TTC549 (cell line): ENCODE results near the gene ERVW-1.
"Not testable (repeated sequence)": the region's sequence is repeated elsewhere in the genome, so short reads cannot be mapped to it uniquely, and the experiment has no call there.

Experiments used
- FAIRE-seq: peaks from 2 replicates; lab custom pipeline; 2012; peaks lifted over from hg19 to GRCh38; lab: Jason Lieb, UNC

The ERVW-1 gene

GRCh38 chr7:92477681-92478080 is at the start of gene ERVW-1:
TSS of gene ERVW-1 (minus strand) at chr7:92477946. CDS start at chr7:92470381, 7,565 bp downstream.
- not testable (repeated sequence) for FAIRE-seq

- FAIRE-seq, result no peak
These were observed 45.4 kb upstream of the ERVW-1 start for GRCh38 chr7:92523110-92523509.

GRCh38 chr7:92520024-92520423 is 42.3 kb upstream of the ERVW-1 start:
- FAIRE-seq, result no peak

GRCh38 chr7:92517631-92518030 is 39.9 kb upstream of the ERVW-1 start:
- no peak for FAIRE-seq

- FAIRE-seq, result no peak
These were observed 35.6 kb upstream of the ERVW-1 start for GRCh38 chr7:92513167-92513902.

- no peak for FAIRE-seq
These were observed 31.2 kb upstream of the ERVW-1 start for GRCh38 chr7:92508946-92509345.

- FAIRE-seq, result no peak
These were observed 28.6 kb upstream of the ERVW-1 start for GRCh38 chr7:92506363-92506762.

GRCh38 chr7:92504563-92504962 is 26.8 kb upstream of the ERVW-1 start:
- no peak for FAIRE-seq

GRCh38 chr7:92503767-92504166 is 26.0 kb upstream of the ERVW-1 start:
- FAIRE-seq, result no peak

- FAIRE-seq, result no peak
These were observed 20.8 kb upstream of the ERVW-1 start for GRCh38 chr7:92498557-92498956.

- no peak for FAIRE-seq
These were observed 19.1 kb upstream of the ERVW-1 start for GRCh38 chr7:92496876-92497275.

- FAIRE-seq, result no peak
These were observed 11.9 kb upstream of the ERVW-1 start for GRCh38 chr7:92489634-92490033.

- FAIRE-seq, result no peak
These were observed 10.1 kb upstream of the ERVW-1 start for GRCh38 chr7:92487804-92488203.

GRCh38 chr7:92485974-92486373 is 8.2 kb upstream of the ERVW-1 start:
- FAIRE-seq, result no peak

GRCh38 chr7:92485267-92485892 is 7.6 kb upstream of the ERVW-1 start:
- FAIRE-seq, result no peak

- FAIRE-seq, result not testable (repeated sequence)
These were observed 6.5 kb upstream of the ERVW-1 start for GRCh38 chr7:92484226-92484625.

GRCh38 chr7:92483624-92484023 is 5.9 kb upstream of the ERVW-1 start:
- FAIRE-seq, result not testable (repeated sequence)

- FAIRE-seq, result not testable (repeated sequence)
These were observed 1.4 kb upstream of the ERVW-1 start for GRCh38 chr7:92479146-92479545.

- FAIRE-seq, result no peak
These were observed 965 bp upstream of the ERVW-1 start for GRCh38 chr7:92478711-92479110.

- FAIRE-seq, result no peak
These were observed 349 bp upstream of the ERVW-1 start for GRCh38 chr7:92478095-92478494.

- not testable (repeated sequence) for FAIRE-seq
These were observed 1.7 kb downstream of the ERVW-1 start for GRCh38 chr7:92475851-92476590.

- not testable (repeated sequence) for FAIRE-seq
These were observed 2.4 kb downstream of the ERVW-1 start for GRCh38 chr7:92475261-92475770.

- not testable (repeated sequence) for FAIRE-seq
These were observed 3.8 kb downstream of the ERVW-1 start for GRCh38 chr7:92473989-92474388.
